Naive thymus-derived CD4-positive, alpha-beta T cell (primary cell): ENCODE results near the gene SGSH. TPM values are rescaled to one million over a fixed set of nuclear protein-coding genes. Genes with fewer than 3 reads are reported as not detected.

Source experiments
- ATAC-seq: fragments of 150-1000 bp; cut with Tn5 transposase; 2 replicates; pipeline ENCODE4 v1.10.0; 2021; ENCODE audit warnings: mild to moderate bottlenecking, moderate library complexity
- CTCF ChIA-PET: fragments of 350-600 bp; sonication (Branson Sonifier 250); formaldehyde crosslinking; loops from one replicate; lab custom pipeline; 2021; ENCODE audit warnings: antibody characterized with exemption; lab: Charles Lee
- POLR2A ChIA-PET: fragments of 350-600 bp; sonication (Branson Sonifier 250); formaldehyde crosslinking; loops from one replicate; lab custom pipeline; 2021; ENCODE audit warnings: antibody characterized with exemption, inconsistent platforms; lab: Charles Lee
- DNase-seq, 9 donors: peaks; one replicate each; pipeline versions ENCODE4 v3.0.0 to v3.0.0-alpha.2; 2020 to 2022; ENCODE audit warnings: mixed read lengths in 1 of 9
- H3K27ac ChIP-seq: one replicate; pipeline ENCODE4 v1.7.0; 2013; ENCODE audit warnings: mild to moderate bottlenecking, low read depth, low read length, moderate library complexity
- H3K27me3 ChIP-seq, 2 donors: one replicate each; pipeline ENCODE4 v1.7.0; 2013; ENCODE audit warnings: low read length in 2 of 2, mild to moderate bottlenecking in 2 of 2, moderate library complexity in 2 of 2; ENCODE audit not compliant: control insufficient read depth in 2 of 2, insufficient read depth in 2 of 2
- H3K36me3 ChIP-seq, 3 experiments: 1 replicate in 2 of 3; 2 replicates in 1 of 3; pipeline ENCODE4 v1.7.0; 2013; ENCODE audit warnings: low read length in 3 of 3, mild to moderate bottlenecking in 3 of 3, moderate library complexity in 1 of 3; ENCODE audit not compliant: insufficient read depth in 3 of 3, control insufficient read depth in 2 of 3
- H3K4me1 ChIP-seq, 2 donors: one replicate each; pipeline ENCODE4 v1.7.0; 2013; ENCODE audit warnings: low read length in 2 of 2, mild to moderate bottlenecking in 2 of 2, moderate library complexity in 1 of 2; ENCODE audit not compliant: control insufficient read depth in 2 of 2, insufficient read depth in 2 of 2
- H3K4me3 ChIP-seq: 2 replicates; pipeline ENCODE4 v1.7.0; 2013; ENCODE audit warnings: mild to moderate bottlenecking, low read length
- H3K9me3 ChIP-seq, 3 experiments: 1 replicate in 2 of 3; 2 replicates in 1 of 3; pipeline ENCODE4 v1.7.0; 2013; ENCODE audit warnings: low read length in 3 of 3; ENCODE audit not compliant: control insufficient read depth in 2 of 3
- H3K27ac Mint-ChIP-seq, 9 donors: one replicate each; pipeline ENCODE4 v1.8.0; 2020 to 2022; ENCODE audit warnings: mixed read lengths in 9 of 9, mild to moderate bottlenecking in 8 of 9, moderate library complexity in 5 of 9, inconsistent platforms in 2 of 9
- H3K27me3 Mint-ChIP-seq, 5 donors: one replicate each; pipeline ENCODE4 v1.8.0; 2021 to 2022; ENCODE audit warnings: mixed read lengths in 5 of 5, mild to moderate bottlenecking in 1 of 5
- H3K36me3 Mint-ChIP-seq, 5 donors: one replicate each; pipeline ENCODE4 v1.8.0; 2020 to 2022; ENCODE audit warnings: mixed read lengths in 5 of 5, mild to moderate bottlenecking in 3 of 5, inconsistent platforms in 1 of 5
- H3K4me1 Mint-ChIP-seq, 7 donors: one replicate each; pipeline ENCODE4 v1.8.0; 2020 to 2022; ENCODE audit warnings: mixed read lengths in 7 of 7, mild to moderate bottlenecking in 3 of 7, inconsistent platforms in 1 of 7
- H3K4me3 Mint-ChIP-seq, 10 donors: one replicate each; pipeline ENCODE4 v1.8.0; 2020 to 2022; ENCODE audit warnings: mild to moderate bottlenecking in 10 of 10, mixed read lengths in 10 of 10, moderate library complexity in 6 of 10, inconsistent platforms in 2 of 10
- H3K9me3 Mint-ChIP-seq, 11 donors: one replicate each; pipeline ENCODE4 v1.8.0; 2020 to 2022; ENCODE audit warnings: mixed read lengths in 11 of 11, mild to moderate bottlenecking in 4 of 11, inconsistent platforms in 1 of 11, moderate library complexity in 1 of 11
- intact Hi-C, 2 donors: fragments of 100-400 bp; cut with micrococcal nuclease; formaldehyde crosslinking; loops; one replicate each; pipeline ENCODE4 v1.15.1; 2023
- polyA plus RNA-seq, 2 donors: library from polyadenylated mRNA; unstranded; fragments of 300-500 nt; fragmentation: Illumina TruSeq; gene quantifications; one replicate each; pipeline ENCODE4 v1.2.3, GENCODE V29; 2021
- total RNA-seq, 6 experiments: library from RNA in 5 of 6; stranded (reverse) in 5 of 6; gene quantifications; 1 replicate in 5 of 6; 2 replicates in 1 of 6; pipeline ENCODE4 v1.2.3 and lab custom pipeline; 2021 to 2026

Gene SGSH
- total and polyA plus RNA-seq, 7 experiments from 2014 or later: 31.1 to 181 (median 116) TPM

DNA sequence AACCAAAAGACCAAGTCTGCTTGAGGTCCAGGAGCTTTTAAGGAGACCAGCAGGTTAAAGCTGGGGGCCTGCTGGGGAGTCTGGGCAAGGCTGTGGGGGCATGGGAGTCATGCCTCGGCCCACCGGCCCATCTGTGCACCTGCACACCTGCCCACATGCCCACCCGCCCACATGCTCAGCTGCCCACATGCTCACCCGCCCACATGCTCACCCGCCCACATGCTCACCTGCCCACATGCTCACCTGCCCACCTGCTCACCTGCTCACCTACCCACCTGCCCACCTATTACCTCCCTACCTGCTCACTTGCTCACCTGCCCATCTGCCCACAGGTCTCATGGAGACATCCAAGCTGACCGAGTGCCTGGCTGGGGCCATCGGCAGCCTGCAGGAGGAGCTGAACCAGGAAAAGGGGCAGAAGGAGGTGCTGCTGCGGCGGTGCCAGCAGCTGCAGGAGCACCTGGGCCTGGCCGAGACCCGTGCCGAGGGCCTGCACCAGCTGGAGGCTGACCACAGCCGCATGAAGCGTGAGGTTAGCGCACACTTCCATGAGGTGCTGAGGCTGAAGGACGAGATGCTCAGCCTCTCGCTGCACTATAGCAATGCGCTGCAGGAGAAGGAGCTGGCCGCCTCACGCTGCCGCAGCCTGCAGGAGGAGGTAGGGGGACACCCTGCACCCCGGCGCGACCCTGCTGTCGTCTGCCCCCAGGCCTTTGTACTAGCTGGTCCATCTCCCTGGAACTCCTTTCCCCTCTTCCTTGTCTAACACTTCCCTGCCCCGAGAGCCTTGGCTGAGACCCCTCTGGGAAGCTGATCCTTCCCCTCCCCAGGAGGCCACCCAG, 36.3 kb downstream of the SGSH start:
- H3K27ac Mint-ChIP-seq: peak overlapping the region in 1 of 9 donors; percentile 67
- ChIA-PET POLR2A (no interaction called here), CTCF (interaction anchor here (0.6 kb wide), 1 partner anchor 1951 kb away, joined by 3 read pairs; no protein-coding TSS in a partner anchor)
- no peaks in the 10 kb centered on the region for H3K9me3 ChIP-seq
- H3K36me3 ChIP-seq: no peaks in the 10 kb centered on the region
- no peak overlapping the region for H3K4me3 Mint-ChIP-seq
- H3K4me1 Mint-ChIP-seq: peaks cover 0 to 4% (median 0%) of the 10 kb centered on the region in 7 donors
- no peaks in the 10 kb centered on the region for H3K36me3 Mint-ChIP-seq
- DNase-seq (no peak), ATAC-seq (no peak)
- H3K9me3 Mint-ChIP-seq: no peaks in the 10 kb centered on the region
- intact Hi-C loops: no loop called here
- H3K27ac ChIP-seq: no peak overlapping the region
- H3K27me3 Mint-ChIP-seq: no peaks in the 10 kb centered on the region
- H3K4me3 ChIP-seq: no peak overlapping the region
- no peaks in the 10 kb centered on the region for H3K4me1 ChIP-seq
- H3K27me3 ChIP-seq: no peaks in the 10 kb centered on the region

DNA sequence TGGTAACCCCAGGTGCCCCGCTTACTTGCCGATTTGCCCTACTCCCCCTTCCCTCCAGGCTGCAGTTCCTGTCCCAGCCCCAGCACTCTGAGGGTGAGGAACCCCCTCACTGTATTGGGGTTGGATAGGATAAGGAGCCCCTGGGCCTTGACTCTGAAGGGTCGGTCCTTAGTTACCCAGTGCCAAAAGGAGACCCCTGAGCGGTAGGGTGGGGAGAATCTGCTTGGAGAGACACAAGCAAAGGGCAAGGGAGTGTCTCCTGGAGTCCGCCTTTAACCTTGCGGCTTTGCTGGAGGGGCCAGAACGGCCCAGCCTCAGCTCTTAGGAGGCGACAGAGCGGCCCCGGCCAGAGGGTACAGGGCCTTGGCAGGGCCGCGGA, 37.3 kb downstream of the SGSH start:
- ATAC-seq (no peak), DNase-seq (no peak)
- no peaks in the 10 kb centered on the region for H3K36me3 ChIP-seq
- H3K27me3 Mint-ChIP-seq: peaks cover 0 to 3% (median 0%) of the 10 kb centered on the region in 5 donors
- no peaks in the 10 kb centered on the region for H3K27me3 ChIP-seq
- no peaks in the 10 kb centered on the region for H3K4me1 ChIP-seq
- H3K9me3 ChIP-seq: no peaks in the 10 kb centered on the region
- CTCF ChIA-PET: no interaction called here
- no peak overlapping the region for H3K4me3 ChIP-seq
- POLR2A ChIA-PET: no interaction called here
- H3K4me1 Mint-ChIP-seq: peaks cover 0 to 4% (median 0%) of the 10 kb centered on the region in 7 donors
- H3K9me3 Mint-ChIP-seq: no peaks in the 10 kb centered on the region
- H3K4me3 Mint-ChIP-seq: no peak overlapping the region
- no peak overlapping the region for H3K27ac ChIP-seq
- no peak overlapping the region for H3K27ac Mint-ChIP-seq
- no peaks in the 10 kb centered on the region for H3K36me3 Mint-ChIP-seq
- intact Hi-C loops: no loop called here

DNA sequence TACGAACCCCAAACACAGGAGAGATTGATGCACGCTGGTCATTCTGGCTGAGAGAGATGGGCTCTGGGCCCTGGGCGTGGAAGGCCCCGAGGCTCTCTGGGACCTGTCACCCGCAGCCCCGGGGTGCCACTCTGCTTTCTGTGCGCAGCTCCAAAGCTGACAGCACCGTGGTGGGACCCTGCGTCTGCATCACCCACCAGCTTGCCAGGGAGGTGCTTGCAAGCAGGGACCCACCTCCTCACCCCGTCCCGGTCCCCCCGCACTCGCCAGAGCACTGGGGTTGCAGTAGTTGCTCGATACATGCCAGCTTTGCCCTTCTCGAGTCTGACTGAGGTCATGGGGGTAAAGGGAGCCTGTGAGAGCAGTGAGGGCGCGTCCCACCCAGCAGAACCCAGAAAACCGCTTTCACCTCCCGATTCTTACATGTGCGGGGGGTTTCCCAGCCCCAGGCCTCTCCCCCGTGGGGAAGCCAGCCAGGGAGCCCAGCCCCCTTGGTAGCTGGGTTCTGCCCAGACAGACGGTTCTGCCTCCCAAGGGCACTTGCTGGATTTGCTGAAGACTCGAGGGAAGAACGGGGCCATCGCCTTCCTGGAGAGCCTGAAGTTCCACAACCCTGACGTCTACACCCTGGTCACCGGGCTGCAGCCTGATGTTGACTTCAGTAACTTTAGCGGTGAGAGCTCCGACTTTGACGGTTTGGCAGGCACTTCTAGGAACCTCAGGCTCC, 37.9 kb downstream of the SGSH start:
- CTCF ChIA-PET: no interaction called here
- ATAC-seq: no peak
- H3K36me3 ChIP-seq: no peaks in the 10 kb centered on the region
- H3K4me1 ChIP-seq: no peaks in the 10 kb centered on the region
- H3K27ac ChIP-seq: no peak overlapping the region
- H3K9me3 ChIP-seq: no peaks in the 10 kb centered on the region
- POLR2A ChIA-PET: no interaction called here
- intact Hi-C loops: no loop called here
- no peaks in the 10 kb centered on the region for H3K27me3 ChIP-seq
- H3K4me3 ChIP-seq: no peak overlapping the region
- H3K27ac Mint-ChIP-seq: no peak overlapping the region
- H3K9me3 Mint-ChIP-seq: no peaks in the 10 kb centered on the region
- H3K27me3 Mint-ChIP-seq: peaks cover 0 to 3% (median 0%) of the 10 kb centered on the region in 5 donors
- H3K4me3 Mint-ChIP-seq: no peak overlapping the region
- H3K4me1 Mint-ChIP-seq: peaks cover 0 to 4% (median 0%) of the 10 kb centered on the region in 7 donors
- H3K36me3 Mint-ChIP-seq: no peaks in the 10 kb centered on the region
- DNase-seq: no peak

DNA sequence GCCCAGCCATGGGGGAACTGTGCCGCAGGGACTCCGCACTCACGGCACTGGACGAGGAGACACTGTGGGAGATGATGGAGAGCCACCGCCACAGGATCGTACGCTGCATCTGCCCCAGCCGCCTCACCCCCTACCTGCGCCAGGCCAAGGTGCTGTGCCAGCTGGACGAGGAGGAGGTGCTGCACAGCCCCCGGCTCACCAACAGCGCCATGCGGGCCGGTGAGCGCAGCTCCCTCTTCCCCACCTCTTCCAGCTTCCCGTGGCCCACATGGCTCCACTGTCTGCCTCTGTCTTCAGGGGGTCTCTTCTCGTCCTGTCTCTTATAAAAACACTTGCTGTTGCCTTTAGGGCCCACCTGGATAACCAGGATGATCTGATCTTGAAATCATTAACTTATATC, 38.7 kb downstream of the SGSH start:
- intact Hi-C loops: no loop called here
- Histone ChIP-seq H3K27ac (no peak overlapping the region), H3K4me1 (no peaks in the 10 kb centered on the region), H3K9me3 (no peaks in the 10 kb centered on the region), H3K36me3 (no peaks in the 10 kb centered on the region), H3K4me3 (no peak overlapping the region), H3K27me3 (no peaks in the 10 kb centered on the region)
- no peak overlapping the region for H3K27ac Mint-ChIP-seq
- CTCF ChIA-PET: no interaction called here
- H3K36me3 Mint-ChIP-seq: no peaks in the 10 kb centered on the region
- H3K4me3 Mint-ChIP-seq: no peak overlapping the region
- H3K9me3 Mint-ChIP-seq: no peaks in the 10 kb centered on the region
- POLR2A ChIA-PET: interaction anchor here (0.6 kb wide), 1 partner anchor 343 kb away, joined by 3 read pairs; no protein-coding TSS in a partner anchor
- DNase-seq: no peak
- peaks cover 0 to 3% (median 0%) of the 10 kb centered on the region in 5 donors for H3K27me3 Mint-ChIP-seq
- ATAC-seq: no peak
- peaks cover 0 to 4% (median 0%) of the 10 kb centered on the region in 7 donors for H3K4me1 Mint-ChIP-seq

DNA sequence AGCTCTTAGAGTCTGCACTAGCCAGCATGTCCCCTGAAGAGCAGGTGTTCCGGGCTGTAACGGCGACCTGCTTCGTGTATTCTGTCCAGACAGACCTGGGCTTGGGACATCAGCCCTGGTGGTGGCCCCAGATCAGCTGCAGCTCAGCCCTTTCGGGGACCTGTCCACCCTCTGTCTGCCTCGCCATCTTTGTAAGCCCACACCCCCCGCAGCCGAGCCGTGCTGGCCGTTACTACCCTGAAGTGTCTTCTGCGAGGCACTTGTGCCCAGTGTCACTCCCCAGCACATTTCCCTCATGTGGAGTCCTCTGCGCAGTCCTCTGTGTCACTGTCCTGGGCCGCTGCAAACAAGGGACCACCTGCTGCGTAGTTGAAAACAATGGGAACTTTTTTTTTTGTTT, 39.9 kb downstream of the SGSH start:
- intact Hi-C loops: no loop called here
- ATAC-seq: no peak
- Histone ChIP-seq H3K27ac (no peak overlapping the region), H3K27me3 (no peaks in the 10 kb centered on the region), H3K36me3 (no peaks in the 10 kb centered on the region), H3K4me1 (no peaks in the 10 kb centered on the region), H3K9me3 (no peaks in the 10 kb centered on the region), H3K4me3 (no peak overlapping the region)
- Mint-ChIP-seq H3K4me1 (no peaks in the 10 kb centered on the region), H3K9me3 (no peaks in the 10 kb centered on the region), H3K27me3 (peaks cover 0 to 3% (median 0%) of the 10 kb centered on the region in 5 donors), H3K36me3 (no peaks in the 10 kb centered on the region), H3K27ac (no peak overlapping the region), H3K4me3 (no peak overlapping the region)
- no peak for DNase-seq
- POLR2A ChIA-PET: interaction anchor here (0.7 kb wide), 1 partner anchor 55 kb away, joined by 3 read pairs; no protein-coding TSS in a partner anchor
- CTCF ChIA-PET: no interaction called here

DNA sequence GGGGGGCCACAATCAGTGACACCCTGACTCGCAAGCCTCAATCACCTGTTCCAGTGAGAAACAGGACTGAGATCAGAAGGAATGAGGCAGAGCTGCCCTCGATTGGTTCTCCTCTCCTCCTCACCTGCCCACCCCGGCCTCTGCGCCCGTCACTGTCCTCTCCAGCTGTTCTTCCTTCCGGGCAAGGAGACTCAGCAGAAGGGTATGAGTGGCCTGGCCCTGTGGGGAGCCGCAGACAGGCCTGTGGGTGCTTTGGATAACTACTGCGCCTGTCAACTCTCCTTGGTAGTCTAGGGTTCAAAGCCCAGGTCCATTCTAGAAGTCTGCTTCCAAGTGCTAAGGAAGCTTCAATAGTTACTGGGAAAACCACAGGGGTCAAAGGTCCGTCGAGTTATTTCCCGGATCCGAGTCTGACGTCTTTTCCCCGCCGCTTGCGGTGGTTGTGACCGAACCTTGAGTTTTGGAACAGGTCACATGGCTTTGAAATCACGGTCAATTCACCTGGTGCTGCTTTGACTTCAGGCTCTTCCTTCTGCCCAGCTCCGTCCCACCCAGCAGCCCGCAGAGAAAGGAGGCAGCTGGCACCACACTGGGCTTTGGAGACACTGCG, 42.0 kb downstream of the SGSH start:
- no peaks in the 10 kb centered on the region for H3K4me1 ChIP-seq
- CTCF ChIA-PET: no interaction called here
- Mint-ChIP-seq H3K4me3 (no peak overlapping the region), H3K36me3 (no peaks in the 10 kb centered on the region), H3K4me1 (no peaks in the 10 kb centered on the region), H3K9me3 (no peaks in the 10 kb centered on the region), H3K27me3 (peaks cover 0 to 4% (median 0%) of the 10 kb centered on the region in 5 donors), H3K27ac (no peak overlapping the region)
- intact Hi-C loops: no loop called here
- no peak overlapping the region for H3K27ac ChIP-seq
- H3K36me3 ChIP-seq: no peaks in the 10 kb centered on the region
- no peak overlapping the region for H3K4me3 ChIP-seq
- no peaks in the 10 kb centered on the region for H3K27me3 ChIP-seq
- no peaks in the 10 kb centered on the region for H3K9me3 ChIP-seq
- DNase-seq (no peak), ATAC-seq (no peak)
- POLR2A ChIA-PET: no interaction called here
